T-cell (primary cell): Measurements from ENCODE around the gene C10orf53. TPM values are rescaled to one million over a fixed set of nuclear protein-coding genes. Genes with fewer than 3 reads are reported as not detected.
"Not testable (repeated sequence)": the region's sequence is repeated elsewhere in the genome, so short reads cannot be mapped to it uniquely, and the experiment has no call there.

Experiments used
- ATAC-seq, 4 experiments: fragments of 200-7000 bp in 3 of 4; fragments of 150-1000 bp in 1 of 4; cut with Tn5 transposase; replicated peaks in 1 of 4; 1 replicate in 3 of 4; 2 replicates in 1 of 4; pipeline ENCODE4 v1.10.0; 2021; ENCODE audit warnings: moderate library complexity in 3 of 4, mild to moderate bottlenecking in 2 of 4, moderate number of reproducible peaks in 1 of 4
- CTCF ChIA-PET, 2 donors: fragments of 300-600 bp; sonication (Branson Sonifier 250); formaldehyde crosslinking; loops; one replicate each; lab custom pipeline; 2022; ENCODE audit warnings: antibody characterized with exemption in 2 of 2; lab: Charles Lee
- POLR2A ChIA-PET, 2 donors: fragments of 300-600 bp; sonication (Branson Sonifier 250); formaldehyde crosslinking; loops; one replicate each; lab custom pipeline; 2022; ENCODE audit warnings: antibody characterized with exemption in 2 of 2; lab: Charles Lee
- DNase-seq, 35 experiments: peaks; one replicate each; pipeline versions ENCODE4 v3.0.0 to v3.0.0-alpha.2; 2013 to 2023
- H3K27ac ChIP-seq: one replicate; pipeline ENCODE4 v1.5.1; 2013; ENCODE audit warnings: low read length
- H3K27me3 ChIP-seq, 2 experiments: replicated peaks in 1 of 2; 1 replicate in 1 of 2; 2 replicates in 1 of 2; pipeline versions ENCODE4 v1.6.1 to v1.7.0; 2013; ENCODE audit warnings: low read length in 1 of 2, mixed read lengths in 1 of 2; ENCODE audit not compliant: control insufficient read depth in 2 of 2, insufficient read depth in 2 of 2; ENCODE audit errors: extremely low read depth in 1 of 2
- H3K36me3 ChIP-seq, 2 donors: 1 replicate in 1 of 2; 2 replicates in 1 of 2; pipeline versions ENCODE4 v1.6.1 to v1.7.0; 2013; ENCODE audit warnings: low read length in 1 of 2; ENCODE audit not compliant: control insufficient read depth in 2 of 2, insufficient read depth in 1 of 2; ENCODE audit errors: extremely low read depth in 1 of 2
- H3K4me1 ChIP-seq, 2 experiments: 1 replicate in 1 of 2; 2 replicates in 1 of 2; pipeline versions ENCODE4 v1.6.1 to v1.7.0; 2013; ENCODE audit warnings: low read length in 2 of 2, mixed read lengths in 1 of 2; ENCODE audit not compliant: insufficient read depth in 2 of 2, control insufficient read depth in 1 of 2; ENCODE audit errors: extremely low read depth in 1 of 2
- H3K4me3 ChIP-seq, 2 donors: 1 replicate in 1 of 2; 2 replicates in 1 of 2; pipeline versions ENCODE4 v1.5.1 to v1.7.0; 2013; ENCODE audit warnings: mild to moderate bottlenecking in 2 of 2, low read length in 1 of 2, moderate library complexity in 1 of 2; ENCODE audit not compliant: control insufficient read depth in 1 of 2; ENCODE audit errors: extremely low read depth in 1 of 2
- H3K9me3 ChIP-seq: 2 replicates; pipeline ENCODE4 v1.7.0; 2013
- H3K27ac Mint-ChIP-seq, 2 donors: one replicate each; pipeline ENCODE4 v1.8.0; 2020 to 2021; ENCODE audit warnings: mild to moderate bottlenecking in 2 of 2, mixed read lengths in 2 of 2
- H3K27me3 Mint-ChIP-seq, 2 donors: one replicate each; pipeline ENCODE4 v1.8.0; 2021 to 2022; ENCODE audit warnings: mixed read lengths in 2 of 2
- H3K36me3 Mint-ChIP-seq: one replicate; pipeline ENCODE4 v1.8.0; 2021; ENCODE audit warnings: mixed read lengths
- H3K4me1 Mint-ChIP-seq, 3 donors: one replicate each; pipeline ENCODE4 v1.8.0; 2020 to 2022; ENCODE audit warnings: mixed read lengths in 3 of 3, mild to moderate bottlenecking in 1 of 3
- H3K4me3 Mint-ChIP-seq, 3 donors: one replicate each; pipeline ENCODE4 v1.8.0; 2020 to 2022; ENCODE audit warnings: mild to moderate bottlenecking in 3 of 3, mixed read lengths in 3 of 3, moderate library complexity in 3 of 3
- H3K9me3 Mint-ChIP-seq, 3 donors: one replicate each; pipeline ENCODE4 v1.8.0; 2020 to 2022; ENCODE audit warnings: mixed read lengths in 3 of 3
- WGBS: methylation state at CpG from one replicate; pipeline ENCODE4 v1.1.5; 2013; ENCODE audit warnings: missing lambda C conversion rate; ENCODE audit not compliant: insufficient coverage; 5-methylcytosine and 5-hydroxymethylcytosine counted together
- total RNA-seq, 35 experiments: library from RNA in 6 of 35; stranded (reverse) in 6 of 35; fragments of 120-200 nt in 1 of 35; gene quantifications; one replicate each; pipeline versions ENCODE4 v1.2.1 to v1.2.4 and lab custom pipeline; 2013 to 2026

The C10orf53 gene
- total RNA-seq, 5 donors from 2014 or later (not counting 1 experiment from before 2014, with no cell fraction given) = not detected

- Mint-ChIP-seq H3K36me3 (no peaks in the 10 kb centered on the region), H3K27me3 (peaks cover 18 to 21% of the 10 kb centered on the region in 2 donors), H3K4me1 (no peaks in the 10 kb centered on the region), H3K9me3 (peaks cover 0 to 1% (median under 1%) of the 10 kb centered on the region in 3 donors), H3K4me3 (no peak overlapping the region), H3K27ac (no peak overlapping the region)
- no peak for ATAC-seq
- H3K4me3 ChIP-seq = no peak overlapping the region
- CTCF ChIA-PET = no interaction called here
- no peak for DNase-seq
- peaks cover 0 to 17% of the 10 kb centered on the region in 2 experiments for H3K27me3 ChIP-seq
- no peaks in the 10 kb centered on the region for H3K36me3 ChIP-seq
- H3K4me1 ChIP-seq = no peaks in the 10 kb centered on the region
- no peaks in the 10 kb centered on the region for H3K9me3 ChIP-seq
- WGBS = no CpG with 5 or more reads among the region's 2 CpGs
- POLR2A ChIA-PET = no interaction called here
- H3K27ac ChIP-seq = no peak overlapping the region
Observed at GRCh38 chr10:49666054-49666615, 13.3 kb upstream of the C10orf53 start.

GRCh38 chr10:49666685-49667084, 12.8 kb upstream of the C10orf53 start:
- Mint-ChIP-seq H3K4me1 (no peaks in the 10 kb centered on the region), H3K27ac (no peak overlapping the region), H3K9me3 (peaks cover 0 to 5% (median 3%) of the 10 kb centered on the region in 3 donors), H3K27me3 (peaks cover 23 to 27% of the 10 kb centered on the region in 2 donors), H3K4me3 (no peak overlapping the region), H3K36me3 (no peaks in the 10 kb centered on the region)
- Histone ChIP-seq H3K4me3 (no peak overlapping the region), H3K4me1 (no peaks in the 10 kb centered on the region), H3K36me3 (no peaks in the 10 kb centered on the region), H3K27ac (no peak overlapping the region), H3K9me3 (no peaks in the 10 kb centered on the region), H3K27me3 (peaks cover 0 to 17% of the 10 kb centered on the region in 2 experiments)
- POLR2A ChIA-PET = no interaction called here
- no peak for DNase-seq
- WGBS = 93% methylated on average over 3 of the region's 5 CpGs
- no peak for ATAC-seq
- CTCF ChIA-PET = no interaction called here

- Histone ChIP-seq H3K4me1 (no peaks in the 10 kb centered on the region), H3K27ac (no peak overlapping the region), H3K4me3 (no peak overlapping the region), H3K9me3 (no peaks in the 10 kb centered on the region), H3K36me3 (no peaks in the 10 kb centered on the region), H3K27me3 (peaks cover 0 to 17% of the 10 kb centered on the region in 2 experiments)
- CTCF ChIA-PET = no interaction called here
- 86% methylated on average over 1 of the region's 2 CpGs for WGBS
- peaks cover 0 to 5% (median 3%) of the 10 kb centered on the region in 3 donors for H3K9me3 Mint-ChIP-seq
- H3K27ac Mint-ChIP-seq = no peak overlapping the region
- H3K27me3 Mint-ChIP-seq = peaks cover 25 to 33% of the 10 kb centered on the region in 2 donors
- no peaks in the 10 kb centered on the region for H3K4me1 Mint-ChIP-seq
- ATAC-seq (no peak), DNase-seq (no peak)
- no peaks in the 10 kb centered on the region for H3K36me3 Mint-ChIP-seq
- no peak overlapping the region for H3K4me3 Mint-ChIP-seq
- POLR2A ChIA-PET = no interaction called here
Observed at GRCh38 chr10:49667991-49668390, 11.5 kb upstream of the C10orf53 start.

DNA sequence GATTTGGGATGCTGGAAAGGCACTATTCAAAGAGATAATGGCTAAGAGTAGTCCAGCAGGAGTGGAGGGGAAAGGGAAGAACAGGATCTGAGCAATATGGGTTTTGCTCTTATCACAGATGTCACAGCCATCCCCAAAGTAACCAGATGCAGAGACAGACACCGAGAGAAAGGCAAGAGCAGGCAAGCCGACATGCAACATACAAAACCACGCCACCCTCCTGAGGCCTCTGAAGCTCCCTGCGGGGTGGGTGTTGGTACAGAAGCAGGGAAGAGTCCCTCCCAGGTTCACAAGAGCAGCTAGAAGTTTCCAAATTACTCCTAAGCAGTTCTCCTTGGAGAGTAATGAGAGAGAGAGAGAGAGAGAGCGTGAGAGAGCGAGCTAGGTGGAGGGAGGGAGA, 10.8 kb upstream of the C10orf53 start:
- Histone ChIP-seq H3K36me3 (no peaks in the 10 kb centered on the region), H3K4me1 (no peaks in the 10 kb centered on the region), H3K27ac (no peak overlapping the region), H3K9me3 (no peaks in the 10 kb centered on the region), H3K27me3 (peaks cover 0 to 17% of the 10 kb centered on the region in 2 experiments), H3K4me3 (no peak overlapping the region)
- Mint-ChIP-seq H3K36me3 (no peaks in the 10 kb centered on the region), H3K27me3 (peaks cover 26 to 40% of the 10 kb centered on the region in 2 donors), H3K4me1 (no peaks in the 10 kb centered on the region), H3K4me3 (no peak overlapping the region), H3K9me3 (peaks cover 0 to 5% (median 3%) of the 10 kb centered on the region in 3 donors), H3K27ac (no peak overlapping the region)
- WGBS = 70% methylated on average over 2 of the region's 6 CpGs
- ATAC-seq (no peak), DNase-seq (no peak)
- ChIA-PET CTCF (no interaction called here), POLR2A (no interaction called here)

GRCh38 chr10:49678827-49679479, 498 bp upstream of the C10orf53 start:
- Mint-ChIP-seq H3K4me3 (peak overlapping the region in 1 of 3 donors; percentile 1), H3K36me3 (no peaks in the 10 kb centered on the region), H3K27me3 (peaks cover 37 to 62% of the 10 kb centered on the region in 2 donors), H3K9me3 (peaks cover 15 to 27% (median 26%) of the 10 kb centered on the region in 3 donors), H3K4me1 (peaks cover 0 to 7% (median 0%) of the 10 kb centered on the region in 3 donors), H3K27ac (no peak overlapping the region)
- no peak for DNase-seq
- POLR2A ChIA-PET = no interaction called here
- no peak overlapping the region for H3K4me3 ChIP-seq
- H3K27me3 ChIP-seq = peaks cover 5 to 12% of the 10 kb centered on the region in 2 experiments
- CTCF ChIA-PET = no interaction called here
- H3K27ac ChIP-seq = no peak overlapping the region
- whole genome bisulfite sequencing = 46% methylated on average over 11 of the region's 19 CpGs
- ATAC-seq = no peak
- no peaks in the 10 kb centered on the region for H3K9me3 ChIP-seq
- no peaks in the 10 kb centered on the region for H3K4me1 ChIP-seq
- H3K36me3 ChIP-seq = no peaks in the 10 kb centered on the region

DNA sequence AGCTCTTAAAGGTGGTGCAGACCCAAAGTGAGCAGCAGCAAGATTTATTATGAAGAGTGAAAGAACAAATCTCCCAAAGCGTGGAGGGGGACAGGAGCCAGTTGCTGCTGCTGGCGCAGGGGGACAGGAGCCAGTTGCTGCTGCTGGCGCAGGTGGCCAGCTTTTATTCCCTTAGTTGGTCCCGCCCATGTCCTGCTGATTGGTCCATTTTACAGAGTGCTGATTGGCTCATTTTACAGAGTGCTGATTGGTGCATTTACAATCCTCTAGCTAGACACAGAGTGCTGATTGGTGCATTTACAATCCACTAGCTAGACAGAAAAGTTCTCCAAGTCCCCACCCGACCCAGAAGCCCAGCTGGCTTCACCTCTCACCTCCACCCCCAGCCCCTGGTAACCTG, 3.0 kb downstream of the C10orf53 start:
- POLR2A ChIA-PET, H3K4me3 ChIP-seq, H3K27ac ChIP-seq, H3K4me3 Mint-ChIP-seq, CTCF ChIA-PET, H3K27ac Mint-ChIP-seq, H3K9me3 ChIP-seq, H3K4me1 Mint-ChIP-seq, H3K36me3 ChIP-seq, H3K4me1 ChIP-seq, ATAC-seq, DNase-seq, H3K36me3 Mint-ChIP-seq: not testable (repeated sequence)
- peaks cover 25 to 32% (median 26%) of the 10 kb centered on the region in 3 donors for H3K9me3 Mint-ChIP-seq
- peaks cover 27 to 46% of the 10 kb centered on the region in 2 donors for H3K27me3 Mint-ChIP-seq
- 71% methylated on average over 2 of the region's 5 CpGs for WGBS
- peaks cover 5 to 13% of the 10 kb centered on the region in 2 experiments for H3K27me3 ChIP-seq
